WTC11 (cell line): ENCODE measurements around the gene TRPV6. TPM values are rescaled to one million over a fixed set of nuclear protein-coding genes. Genes with fewer than 3 reads are reported as not detected.

Experiments
- ATAC-seq: fragments of 200-7000 bp; cut with Tn5 transposase; 2 replicates; pipeline ENCODE4 v1.10.0; 2021; ENCODE audit warnings: mild to moderate bottlenecking, moderate library complexity
- CTCF ChIA-PET: fragments of 300-600 bp; sonication (Branson Sonifier 250); formaldehyde crosslinking; loops from one replicate; lab custom pipeline; 2021; ENCODE audit warnings: antibody characterized with exemption; lab: Charles Lee
- POLR2A ChIA-PET: fragments of 350-600 bp; sonication (Branson Sonifier 250); formaldehyde crosslinking; loops from one replicate; lab custom pipeline; 2021; ENCODE audit warnings: antibody characterized with exemption; lab: Charles Lee
- DNase-seq: peaks from one replicate; pipeline ENCODE4 v3.0.0; 2021; ENCODE audit warnings: low spot score
- H3K27ac Mint-ChIP-seq: 2 replicates; pipeline ENCODE4 v1.8.0; 2021; ENCODE audit warnings: mixed read lengths
- H3K27me3 Mint-ChIP-seq: 2 replicates; pipeline ENCODE4 v1.8.0; 2021; ENCODE audit warnings: low read depth, mild to moderate bottlenecking, moderate library complexity, mixed read lengths
- H3K36me3 Mint-ChIP-seq: 2 replicates; pipeline ENCODE4 v1.8.0; 2021; ENCODE audit warnings: mixed read lengths
- H3K4me1 Mint-ChIP-seq: 2 replicates; pipeline ENCODE4 v1.8.0; 2022; ENCODE audit warnings: mixed read lengths
- H3K4me3 Mint-ChIP-seq: 2 replicates; pipeline ENCODE4 v1.8.0; 2021; ENCODE audit warnings: mild to moderate bottlenecking, moderate library complexity, mixed read lengths
- H3K9me3 Mint-ChIP-seq: 2 replicates; pipeline ENCODE4 v1.8.0; 2021; ENCODE audit warnings: mixed read lengths
- ATF1 ChIP-seq: sonication (generic); formaldehyde crosslinking; IDR thresholded peaks from 2 replicates; pipeline ENCODE4 v1.8.1; 2023; ENCODE audit warnings: mild to moderate bottlenecking, moderate library complexity, missing genetic modification reagents
- HMGXB4 ChIP-seq: sonication (generic); formaldehyde crosslinking; IDR thresholded peaks from 2 replicates; pipeline ENCODE4 v1.8.1; 2023; ENCODE audit warnings: mild to moderate bottlenecking, moderate library complexity, missing genetic modification reagents
- KAT7 ChIP-seq: sonication (generic); formaldehyde crosslinking; IDR thresholded peaks from 2 replicates; pipeline ENCODE4 v1.8.1; 2023; ENCODE audit warnings: missing genetic modification reagents, mild to moderate bottlenecking, borderline replicate concordance
- MYBL2 ChIP-seq: sonication (generic); formaldehyde crosslinking; IDR thresholded peaks from 2 replicates; pipeline ENCODE4 v1.8.1; 2023; ENCODE audit warnings: mild to moderate bottlenecking, moderate library complexity, missing genetic modification reagents
- NR1H2 ChIP-seq: sonication (generic); formaldehyde crosslinking; IDR thresholded peaks from 2 replicates; pipeline ENCODE4 v1.9.0; 2021; ENCODE audit warnings: mild to moderate bottlenecking, moderate library complexity, missing genetic modification reagents
- NR3C1 ChIP-seq: sonication (generic); formaldehyde crosslinking; conservative IDR thresholded peaks from 2 replicates; pipeline ENCODE4 v1.8.1; 2023; ENCODE audit warnings: low read depth, mild to moderate bottlenecking, missing genetic modification reagents
- PRDM15 ChIP-seq: sonication (generic); formaldehyde crosslinking; IDR thresholded peaks from 2 replicates; pipeline ENCODE4 v1.8.0; 2022; ENCODE audit warnings: missing genetic modification reagents
- PRRX2 ChIP-seq: fragments of 250-450 bp; sonication (Bioruptor Pico); IDR thresholded peaks from 2 replicates; pipeline ENCODE4 v1.8.0; 2021; ENCODE audit warnings: mild to moderate bottlenecking
- TEAD4 ChIP-seq: sonication (generic); formaldehyde crosslinking; IDR thresholded peaks from 2 replicates; pipeline ENCODE4 v1.8.0; 2022; ENCODE audit warnings: mild to moderate bottlenecking, missing genetic modification reagents
- USF2 ChIP-seq: sonication (generic); formaldehyde crosslinking; IDR thresholded peaks from 2 replicates; pipeline ENCODE4 v1.8.1; 2023; ENCODE audit warnings: mild to moderate bottlenecking, missing genetic modification reagents, moderate library complexity
- ZNF121 ChIP-seq: sonication (generic); formaldehyde crosslinking; IDR thresholded peaks from 2 replicates; pipeline ENCODE4 v1.8.0; 2023; ENCODE audit warnings: missing genetic modification reagents
- ZNF281 ChIP-seq: sonication (generic); formaldehyde crosslinking; IDR thresholded peaks from 2 replicates; pipeline ENCODE4 v1.8.0; 2023; ENCODE audit warnings: mild to moderate bottlenecking, missing genetic modification reagents
- ZNF317 ChIP-seq: sonication (generic); formaldehyde crosslinking; IDR thresholded peaks from 2 replicates; pipeline ENCODE4 v1.8.1; 2023; ENCODE audit warnings: low read depth, mild to moderate bottlenecking, moderate library complexity, missing genetic modification reagents, borderline replicate concordance
- ZNF396 ChIP-seq: fragments of 250-450 bp; sonication (Bioruptor Pico); IDR thresholded peaks from 2 replicates; pipeline ENCODE4 v1.8.0; 2021; ENCODE audit warnings: mild to moderate bottlenecking, moderate library complexity, borderline replicate concordance
- ZNF423 ChIP-seq: fragments of 250-450 bp; sonication (Bioruptor Pico); IDR thresholded peaks from 2 replicates; pipeline ENCODE4 v2.1.2; 2022; ENCODE audit warnings: mild to moderate bottlenecking, moderate library complexity
- ZNF671 ChIP-seq: fragments of 250-450 bp; sonication (Bioruptor Pico); IDR thresholded peaks from 2 replicates; pipeline ENCODE4 v1.8.0; 2021; ENCODE audit warnings: mild to moderate bottlenecking
- total RNA-seq: library from RNA; stranded (reverse); gene quantifications from 3 replicates; pipeline ENCODE4 v1.2.3, GENCODE V29; 2021
- TF ChIP-seq, protein P1 (sequence below): fragments of 250-450 bp; sonication (Bioruptor Pico); conservative IDR thresholded peaks from 2 replicates; pipeline ENCODE4 v1.9.0; 2021; ENCODE audit warnings: mild to moderate bottlenecking
- TF ChIP-seq, protein P2 (sequence below): sonication (generic); formaldehyde crosslinking; IDR thresholded peaks from 2 replicates; pipeline ENCODE4 v1.8.0; 2022; ENCODE audit warnings: mild to moderate bottlenecking, missing genetic modification reagents
- TF ChIP-seq, protein P3 (sequence below): sonication (generic); formaldehyde crosslinking; IDR thresholded peaks from 2 replicates; pipeline ENCODE4 v1.8.0; 2022; ENCODE audit warnings: mild to moderate bottlenecking, missing genetic modification reagents

Gene TRPV6
- total RNA-seq, 1 experiment from 2014 or later: 0.63 TPM

- TF ChIP-seq, protein P1, sequence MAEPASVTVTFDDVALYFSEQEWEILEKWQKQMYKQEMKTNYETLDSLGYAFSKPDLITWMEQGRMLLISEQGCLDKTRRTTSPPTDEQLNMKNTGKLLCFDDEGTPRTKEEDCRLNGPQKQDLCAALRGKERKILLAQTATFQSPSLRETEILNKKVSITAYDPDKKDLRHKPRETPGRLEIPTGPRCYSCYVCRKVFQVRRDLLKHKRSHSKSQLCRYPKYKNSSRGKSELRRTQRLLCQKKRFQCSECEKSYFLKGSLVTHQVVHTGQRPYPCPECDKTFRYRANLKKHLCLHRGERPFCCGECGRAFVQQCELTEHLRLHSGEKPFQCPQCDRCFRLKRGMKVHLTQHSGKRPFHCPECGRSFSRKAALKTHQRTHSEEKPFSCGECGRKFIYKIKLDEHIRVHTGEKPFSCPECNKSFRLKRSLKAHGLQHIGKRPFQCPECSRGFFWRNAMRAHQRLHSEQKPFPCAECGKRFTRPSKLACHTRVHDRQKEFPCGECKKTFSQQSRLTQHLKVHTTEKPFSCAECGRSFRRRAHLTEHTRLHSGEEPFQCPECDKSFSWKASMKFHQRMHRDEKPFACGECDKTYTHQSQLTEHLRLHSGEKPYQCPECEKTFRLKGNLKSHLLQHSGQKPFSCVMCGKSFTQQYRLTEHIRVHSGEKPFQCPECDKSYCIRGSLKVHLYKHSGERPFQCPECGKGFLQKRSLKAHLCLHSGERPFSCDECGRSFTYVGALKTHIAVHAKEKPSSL (CRISPR knock-in tag): no peak
- TF ChIP-seq ZNF121: no peak
- TF ChIP-seq, all 79 proteins: peak for 0
Observed at GRCh38 chr7:142896151-142896550, 10.6 kb upstream of the TRPV6 start (continued).

DNA sequence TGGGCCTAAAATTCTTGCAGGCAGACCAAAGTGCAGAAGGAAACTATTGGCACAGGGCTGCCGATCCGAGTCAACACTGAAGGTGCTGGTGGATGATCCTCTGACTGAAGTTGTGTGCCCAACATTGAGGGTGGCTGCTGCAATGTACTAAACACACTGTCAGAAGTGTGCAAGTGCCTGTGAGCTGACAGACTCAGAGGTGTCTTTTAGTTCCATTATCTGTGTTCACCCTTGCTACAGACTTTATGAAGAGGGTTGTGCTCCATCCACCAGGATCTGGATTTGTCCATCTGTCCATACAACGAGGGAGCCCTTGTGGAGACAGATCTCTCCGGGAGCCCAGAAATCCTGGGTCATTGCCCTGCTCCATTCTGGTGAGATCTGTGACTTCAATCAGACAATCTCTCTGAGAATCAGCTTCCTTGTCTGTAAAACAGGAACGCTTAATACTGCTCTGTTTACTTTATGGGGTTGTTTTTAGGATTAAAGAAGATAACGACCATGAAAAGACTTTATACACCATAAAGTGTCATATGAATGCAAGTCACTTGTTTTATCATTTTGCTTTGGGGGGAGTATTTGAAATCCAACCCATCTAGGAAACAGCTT is 9.5 kb upstream of the TRPV6 start:
- H3K4me3 Mint-ChIP-seq: no peak overlapping the region
- H3K9me3 Mint-ChIP-seq: peaks cover 7% of the 10 kb centered on the region
- no peaks in the 10 kb centered on the region; the same call in 1 of the 2 replicates for H3K27me3 Mint-ChIP-seq
- no peaks in the 10 kb centered on the region for H3K36me3 Mint-ChIP-seq
- CTCF ChIA-PET: interaction anchor here (0.7 to 1.5 kb wide), 3 partner anchors 14 to 320 kb away, joined by 3 to 7 read pairs (median 6); no protein-coding TSS in a partner anchor
- peaks cover 8% of the 10 kb centered on the region for H3K4me1 Mint-ChIP-seq
- no peak for TF ChIP-seq ZNF423 (CRISPR knock-in tag)
- no peak for TF ChIP-seq PRRX2 (CRISPR knock-in tag)
- no peak for TF ChIP-seq NR3C1
- TF ChIP-seq USF2 (CRISPR knock-in tag): no peak
- TF ChIP-seq HMGXB4 (CRISPR knock-in tag): no peak
- TF ChIP-seq ZNF396 (CRISPR knock-in tag): no peak
- no peak for TF ChIP-seq PRDM15 (CRISPR knock-in tag)
- TF ChIP-seq KAT7 (CRISPR knock-in tag): no peak
- TF ChIP-seq ATF1 (CRISPR knock-in tag): no peak
- ATAC-seq (no peak), DNase-seq (no peak)
- H3K27ac Mint-ChIP-seq: no peak overlapping the region
- POLR2A ChIA-PET: no interaction called here

DNA sequence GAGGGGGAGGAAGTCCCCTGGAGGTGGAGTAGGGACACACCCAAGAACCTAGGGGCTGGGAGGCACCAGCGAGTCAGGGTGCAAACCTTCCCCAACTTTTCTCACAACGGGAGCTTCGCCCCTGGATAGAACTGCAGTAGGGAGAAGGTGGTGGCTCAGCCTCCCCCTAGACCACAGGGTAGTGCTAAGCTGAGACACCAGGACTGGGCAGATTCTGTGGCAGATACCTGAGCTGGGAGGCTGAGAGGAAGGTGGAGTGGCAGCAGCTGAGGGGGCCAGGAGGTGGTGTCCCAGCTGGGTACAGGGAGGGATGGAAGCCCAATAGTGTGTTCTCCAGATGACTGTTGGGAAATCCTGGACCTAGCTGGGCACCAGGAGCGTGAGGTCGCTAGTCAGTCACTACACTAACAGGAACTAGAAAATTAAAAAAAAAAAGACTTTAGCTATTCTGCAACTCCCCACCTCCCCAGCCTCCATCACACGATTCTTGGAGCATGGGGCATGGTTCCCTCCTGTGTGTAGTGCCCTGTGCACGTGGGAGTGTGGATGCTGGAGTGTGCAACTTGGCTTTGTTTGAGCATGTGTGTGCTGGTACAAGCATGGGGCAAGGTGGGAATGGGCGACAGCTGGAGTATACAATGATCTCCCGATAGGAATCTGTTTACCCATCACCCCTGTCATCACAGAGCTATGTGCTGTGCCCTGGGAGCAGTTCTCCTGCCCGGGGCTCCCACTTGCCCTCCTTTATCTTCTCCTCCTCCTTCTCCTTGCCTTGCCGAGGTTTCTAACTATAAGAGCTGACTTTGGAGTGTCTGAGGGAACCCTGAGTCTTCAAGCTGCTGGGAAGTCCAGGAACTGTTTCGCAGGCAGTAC is 8.8 kb upstream of the TRPV6 start:
- Mint-ChIP-seq H3K4me1 (peaks cover 8% of the 10 kb centered on the region), H3K27ac (no peak overlapping the region), H3K4me3 (no peak overlapping the region), H3K36me3 (no peaks in the 10 kb centered on the region), H3K9me3 (peaks cover 7% of the 10 kb centered on the region), H3K27me3 (no peaks in the 10 kb centered on the region; the same call in 1 of the 2 replicates)
- ATAC-seq: no peak
- ChIA-PET POLR2A (no interaction called here), CTCF (interaction anchor here (1.3 to 1.5 kb wide), 3 partner anchors 9 to 21 kb away, joined by 5 to 7 read pairs (median 6); partner anchors contain the start of gene TRPV6)
- no peak for DNase-seq
- TF ChIP-seq ZNF281 (no peak), MYBL2 (CRISPR knock-in tag) (no peak), NR1H2 (CRISPR knock-in tag) (no peak), ZNF317 (CRISPR knock-in tag) (no peak), ZNF671 (no peak), TEAD4 (no peak)
- TF ChIP-seq, protein P2, sequence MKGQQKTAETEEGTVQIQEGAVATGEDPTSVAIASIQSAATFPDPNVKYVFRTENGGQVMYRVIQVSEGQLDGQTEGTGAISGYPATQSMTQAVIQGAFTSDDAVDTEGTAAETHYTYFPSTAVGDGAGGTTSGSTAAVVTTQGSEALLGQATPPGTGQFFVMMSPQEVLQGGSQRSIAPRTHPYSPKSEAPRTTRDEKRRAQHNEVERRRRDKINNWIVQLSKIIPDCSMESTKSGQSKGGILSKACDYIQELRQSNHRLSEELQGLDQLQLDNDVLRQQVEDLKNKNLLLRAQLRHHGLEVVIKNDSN (CRISPR knock-in tag): no peak
- TF ChIP-seq, protein P3, sequence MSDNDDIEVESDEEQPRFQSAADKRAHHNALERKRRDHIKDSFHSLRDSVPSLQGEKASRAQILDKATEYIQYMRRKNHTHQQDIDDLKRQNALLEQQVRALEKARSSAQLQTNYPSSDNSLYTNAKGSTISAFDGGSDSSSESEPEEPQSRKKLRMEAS (CRISPR knock-in tag): no peak
